NOMO-1 treated with dmso at 0.1 percent for 144 hours (cell line): ENCODE measurements around the gene CGB3.
"Not testable (repeated sequence)": the region's sequence is repeated elsewhere in the genome, so short reads cannot be mapped to it uniquely, and the experiment has no call there.

Experiments
- DNase-seq: peaks from one replicate; lab custom pipeline; 2025; ENCODE audit not compliant: unreplicated experiment; lab: John Stamatoyannopoulos, UW

Gene CGB3

DNA sequence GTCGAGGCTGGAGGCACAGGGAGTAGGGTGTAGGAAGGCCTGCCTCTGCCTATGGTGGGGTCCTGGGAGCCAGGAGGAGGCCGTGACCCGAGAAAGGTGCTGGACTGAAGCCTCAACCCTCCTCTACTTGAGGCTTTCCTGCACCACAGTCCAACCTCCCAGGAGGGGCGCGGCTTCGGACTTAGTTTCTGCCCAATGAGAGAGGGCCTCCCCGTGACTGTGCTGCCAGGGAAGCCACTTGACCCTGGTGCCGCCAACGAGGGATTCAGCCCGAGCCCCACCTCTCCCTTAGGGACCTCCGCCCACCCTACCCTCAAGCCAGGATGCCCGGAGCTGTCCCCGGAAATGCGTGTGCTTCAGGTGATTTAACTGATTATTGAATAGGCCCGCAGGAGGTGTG lies at the start of gene CGB3:
CGB3 (minus strand) TSS at position 101 of the 400 bp plus-strand sequence. CDS start 362 bp downstream, outside the sequence.
- not testable (repeated sequence) for DNase-seq

DNA sequence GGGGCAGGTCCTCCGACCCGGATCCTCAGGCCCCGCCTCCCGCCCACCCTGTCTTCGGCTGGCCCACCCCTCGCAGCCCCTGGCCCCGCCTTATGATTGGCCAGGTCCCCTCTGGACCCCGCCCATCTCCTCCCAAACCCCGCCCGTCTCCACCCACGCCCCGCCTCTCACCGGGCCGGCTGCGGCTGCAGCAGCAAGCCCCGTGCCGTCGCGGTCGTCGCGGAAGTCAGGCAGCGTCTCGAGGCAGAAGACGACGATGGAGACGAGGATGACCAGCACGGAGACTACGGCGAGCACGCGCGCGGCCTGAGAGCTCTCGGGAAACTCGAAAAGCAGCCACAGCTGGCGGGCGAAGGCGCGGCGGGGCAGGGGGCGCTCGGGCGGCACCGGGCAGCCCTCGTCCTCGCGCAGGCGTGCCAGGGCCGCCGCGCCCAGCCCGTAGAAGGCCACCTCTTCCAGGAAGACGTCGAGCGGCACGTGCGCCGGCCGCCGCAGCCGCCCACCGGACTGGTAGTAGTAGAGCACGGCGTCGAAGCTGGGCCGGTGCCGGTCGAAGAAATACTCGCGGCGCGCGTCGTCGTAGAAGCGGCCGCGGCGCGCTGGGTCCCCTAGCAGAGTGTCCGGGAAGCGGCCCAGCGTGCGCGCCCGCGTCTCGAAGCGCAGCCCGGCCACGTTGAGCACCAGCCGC lies 47.9 kb upstream of the CGB3 start:
- no peak for DNase-seq

DNA sequence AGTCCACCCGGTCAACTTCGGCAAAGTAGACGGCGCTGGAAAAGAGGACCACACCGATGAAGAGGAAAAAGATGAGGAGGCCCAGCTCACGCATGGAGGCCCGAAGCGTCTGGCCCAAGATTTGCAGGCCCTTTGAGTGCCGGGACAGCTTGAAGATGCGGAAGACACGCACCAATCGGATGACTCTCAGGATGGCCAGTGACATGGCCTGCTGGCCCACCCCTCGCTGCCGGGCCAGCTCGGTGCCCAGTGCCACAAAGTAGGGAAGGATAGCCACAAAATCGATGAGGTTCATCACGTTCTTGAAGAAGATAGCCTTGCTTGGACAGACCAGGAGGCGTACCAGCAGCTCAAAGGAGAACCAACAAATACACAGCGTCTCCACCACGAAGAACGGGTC lies 46.3 kb upstream of the CGB3 start:
- no peak for DNase-seq

- DNase-seq = no peak
These were observed 44.9 kb upstream of the CGB3 start for GRCh38 chr19:49069026-49069425.

GRCh38 chr19:49067554-49067953 lies 43.4 kb upstream of the CGB3 start:
- DNase-seq = no peak

- DNase-seq = no peak
These were observed 41.9 kb upstream of the CGB3 start for GRCh38 chr19:49065905-49066512.

DNA sequence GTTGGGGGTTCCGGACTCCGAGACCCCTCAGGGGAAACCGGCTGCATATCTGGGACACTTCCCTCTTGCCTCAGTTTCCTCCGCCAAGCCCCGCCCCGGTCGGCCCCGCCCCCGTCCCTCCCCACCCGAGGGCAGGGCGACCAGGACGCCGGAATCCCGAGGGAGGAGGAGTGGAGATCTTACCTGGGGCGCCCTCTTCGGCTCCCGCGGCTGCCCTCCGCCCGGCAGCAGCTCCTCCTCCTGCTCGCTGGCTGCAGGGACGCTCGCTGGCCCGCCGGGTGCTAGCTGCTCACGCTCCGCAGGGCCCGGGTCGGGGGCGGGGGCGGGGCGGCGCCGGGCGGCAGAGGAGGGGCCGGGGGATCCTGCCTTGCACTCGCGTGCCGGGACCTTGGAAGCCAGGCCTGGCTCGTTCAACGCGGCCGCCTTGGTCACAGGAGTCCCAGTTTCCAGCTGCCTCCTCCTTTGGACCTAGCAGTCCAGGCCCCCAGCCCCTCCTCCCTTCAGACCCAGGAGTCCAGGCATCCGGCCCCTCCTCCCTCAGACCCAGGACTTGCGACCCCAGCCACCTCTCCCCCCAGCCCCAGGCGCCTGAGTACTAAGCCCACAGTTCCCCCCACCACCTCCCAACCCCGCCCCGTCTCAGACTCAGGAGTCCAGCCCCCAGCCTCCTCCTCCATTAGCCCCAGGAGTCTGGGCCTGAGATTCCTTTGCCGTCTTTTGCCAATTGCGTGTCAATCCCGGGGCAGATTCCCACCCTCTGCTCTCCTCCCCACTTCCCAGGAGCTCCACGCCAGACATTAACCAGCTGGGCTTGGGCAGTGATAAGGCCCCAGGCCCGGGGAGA lies 40.9 kb upstream of the CGB3 start, which contains the start of gene NTF4:
NTF4 (minus strand) TSS at position 51 of the 844 bp plus-strand sequence. CDS start 2,821 bp downstream, outside the sequence.
- DNase-seq = no peak

- DNase-seq = no peak
These were observed 40.0 kb upstream of the CGB3 start for GRCh38 chr19:49064029-49064629.

GRCh38 chr19:49061445-49061844 lies 37.3 kb upstream of the CGB3 start:
- no peak for DNase-seq

DNA sequence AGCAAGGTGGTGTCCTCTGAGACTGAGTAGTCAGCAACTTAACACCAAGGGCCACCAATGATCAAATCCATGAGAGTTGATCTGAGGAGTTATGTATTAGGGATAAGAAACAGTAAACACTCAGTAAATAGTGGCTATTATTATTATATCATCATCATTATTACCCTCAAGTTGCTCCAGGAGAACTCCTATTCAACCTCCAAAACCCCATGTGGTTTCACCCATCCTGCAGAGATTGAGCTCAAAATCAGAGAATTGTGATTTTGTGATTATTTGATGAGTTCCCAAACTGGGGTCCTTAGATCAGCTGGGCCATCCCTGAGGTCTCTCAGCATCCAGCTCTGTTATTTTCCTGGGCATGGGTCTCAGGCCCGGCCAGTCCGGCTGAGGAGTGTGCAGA lies 36.9 kb upstream of the CGB3 start:
- no peak for DNase-seq

- DNase-seq = no peak
These were observed 34.9 kb upstream of the CGB3 start for GRCh38 chr19:49059053-49059452.

- DNase-seq = no peak
These were observed 34.4 kb upstream of the CGB3 start for GRCh38 chr19:49058562-49058961.

DNA sequence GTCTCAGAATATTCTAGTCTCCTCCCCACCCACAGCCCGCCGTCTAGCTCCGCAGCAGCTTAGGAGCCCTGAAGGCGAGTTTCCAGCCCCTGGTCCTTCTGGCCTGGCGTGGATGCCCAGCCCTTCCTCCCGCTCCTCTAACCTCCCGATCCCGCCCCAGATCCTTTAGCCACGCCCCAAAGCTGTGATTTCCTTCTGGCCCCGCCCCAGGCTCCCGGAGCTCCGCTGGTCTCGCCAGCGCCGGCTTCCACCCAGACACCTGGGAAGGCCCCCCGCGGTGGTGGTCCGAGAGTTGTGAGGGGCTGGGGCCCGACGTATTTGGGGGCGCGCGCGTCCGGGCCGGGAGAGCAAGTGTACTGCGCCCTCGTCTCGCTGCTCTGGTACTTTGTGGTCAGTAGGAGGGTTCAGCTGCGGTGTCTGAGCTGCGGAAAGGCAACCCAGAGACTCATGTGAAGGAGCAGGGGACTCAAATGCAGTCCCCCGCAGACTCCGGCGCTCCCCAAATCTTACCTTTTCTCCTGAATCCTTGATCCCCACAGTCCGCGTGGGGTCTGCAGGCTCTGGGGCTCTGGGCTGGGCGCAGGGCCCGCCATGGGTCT lies 33.6 kb upstream of the CGB3 start, which contains the start of gene CGB7:
CGB7 (minus strand) TSS at position 114 of the 599 bp plus-strand sequence. CDS start 2,374 bp downstream, outside the sequence.
- no peak for DNase-seq

GRCh38 chr19:49056902-49057596 lies 32.9 kb upstream of the CGB3 start:
- not testable (repeated sequence) for DNase-seq

- no peak for DNase-seq
These were observed 32.2 kb upstream of the CGB3 start for GRCh38 chr19:49056101-49056901.

- DNase-seq = not testable (repeated sequence)
These were observed 26.4 kb upstream of the CGB3 start for GRCh38 chr19:49050376-49051033.

GRCh38 chr19:49049834-49050233 lies 25.7 kb upstream of the CGB3 start:
- DNase-seq = not testable (repeated sequence)

DNA sequence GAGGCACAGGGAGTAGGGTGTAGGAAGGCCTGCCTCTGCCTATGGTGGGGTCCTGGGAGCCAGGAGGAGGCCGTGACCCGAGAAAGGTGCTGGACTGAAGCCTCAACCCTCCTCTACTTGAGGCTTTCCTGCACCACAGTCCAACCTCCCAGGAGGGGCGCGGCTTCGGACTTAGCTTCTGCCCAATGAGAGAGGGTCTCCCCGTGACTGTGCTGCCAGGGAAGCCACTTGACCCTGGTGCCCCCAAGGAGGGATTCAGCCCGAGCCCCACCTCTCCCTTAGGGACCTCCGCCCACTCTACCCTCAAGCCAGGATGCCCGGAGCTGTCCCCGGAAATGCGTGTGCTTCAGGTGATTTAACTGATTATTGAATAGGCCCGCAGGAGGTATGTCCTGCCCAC lies 24.9 kb upstream of the CGB3 start, which contains the start of gene CGB8:
CGB8 (minus strand) TSS at position 101 of the 400 bp plus-strand sequence. CDS start 372 bp downstream, outside the sequence.
- not testable (repeated sequence) for DNase-seq

DNA sequence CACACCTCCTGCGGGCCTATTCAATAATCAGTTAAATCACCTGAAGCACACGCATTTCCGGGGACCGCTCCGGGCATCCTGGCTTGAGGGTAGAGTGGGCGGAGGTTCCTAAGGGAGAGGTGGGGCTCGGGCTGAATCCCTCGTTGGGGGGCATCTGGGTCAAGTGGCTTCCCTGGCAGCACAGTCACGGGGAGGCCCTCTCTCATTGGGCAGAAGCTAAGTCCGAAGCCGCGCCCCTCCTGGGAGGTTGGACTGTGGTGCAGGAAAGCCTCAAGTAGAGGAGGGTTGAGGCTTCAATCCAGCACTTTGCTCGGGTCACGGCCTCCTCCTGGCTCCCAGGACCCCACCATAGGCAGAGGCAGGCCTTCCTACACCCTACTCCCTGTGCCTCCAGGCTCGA lies 19.4 kb upstream of the CGB3 start, which contains the start of gene CGB5:
CGB5 (plus strand) TSS at position 301 of the 400 bp plus-strand sequence. CDS start 362 bp downstream, outside the sequence.
- DNase-seq = not testable (repeated sequence)
